T-helper 22 cell (primary cell): ENCODE measurements around the gene CCDC80.
A peak's percentile ranks its signal among the peaks of the same experiment; 100 is the strongest.

Source experiments
- DNase-seq: peaks from one replicate; pipeline ENCODE4 v3.0.0-alpha.2; 2020; ENCODE audit warnings: low read depth

The CCDC80 gene

DNA sequence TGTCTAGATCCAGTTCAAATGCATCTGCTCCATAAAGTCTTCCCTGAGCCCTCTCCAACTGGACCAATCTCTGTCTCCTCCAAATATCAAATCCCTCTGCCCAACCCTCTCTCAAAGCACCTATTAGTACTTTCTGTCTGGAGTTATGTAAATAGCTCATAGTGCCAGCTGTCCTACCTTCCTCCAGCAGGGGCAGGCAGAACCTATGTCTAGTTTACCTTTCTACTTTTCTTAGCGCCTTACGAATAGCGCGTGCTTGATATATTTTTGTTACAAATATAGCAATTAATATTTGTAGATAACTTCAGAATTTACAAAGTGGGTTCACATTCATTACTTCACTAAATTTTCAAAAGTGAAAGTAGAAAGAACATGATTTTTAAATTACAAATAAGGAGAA, 14.0 kb upstream of the CCDC80 start:
- DNase-seq, result no peak

DNA sequence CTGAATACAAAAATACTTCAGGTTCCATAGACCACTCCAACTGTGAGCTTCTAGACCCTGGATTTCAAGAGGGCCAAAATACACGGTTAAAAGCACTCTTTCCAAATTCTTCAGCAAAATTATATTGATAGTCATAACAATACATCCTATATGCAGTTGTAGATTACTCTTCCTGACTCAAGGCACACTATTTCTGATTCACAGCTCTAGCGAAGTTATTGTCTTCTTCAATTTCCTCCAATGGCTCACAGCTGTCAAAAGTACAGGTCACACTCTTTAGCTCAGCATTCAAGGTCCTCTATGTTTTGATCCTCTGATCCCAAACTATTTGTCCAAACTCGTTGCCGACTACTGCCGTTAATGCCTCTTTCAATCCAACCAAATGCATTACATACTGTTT, 13.5 kb upstream of the CCDC80 start:
- DNase-seq, result no peak

DNA sequence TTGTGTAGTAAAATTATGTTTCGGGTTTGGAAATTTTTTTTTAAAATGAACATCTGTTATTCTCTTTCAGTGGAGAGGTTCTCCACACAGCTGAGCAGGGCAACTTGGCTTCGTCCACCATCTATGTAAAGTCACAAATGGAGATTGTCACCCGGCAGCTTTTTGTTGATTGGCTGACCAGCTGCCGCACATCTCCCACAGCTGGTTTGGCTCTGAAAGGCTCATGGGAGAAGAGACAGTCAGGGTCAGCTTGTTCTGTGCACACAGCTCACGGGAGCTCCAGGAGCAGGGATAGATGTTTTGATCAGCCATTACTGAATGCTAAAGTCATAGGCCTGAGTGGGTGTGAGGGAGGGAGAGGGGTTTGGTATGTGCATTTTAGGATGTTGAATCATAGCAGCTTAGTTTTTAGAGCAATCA, 12.9 kb upstream of the CCDC80 start:
- DNase-seq, result no peak

DNA sequence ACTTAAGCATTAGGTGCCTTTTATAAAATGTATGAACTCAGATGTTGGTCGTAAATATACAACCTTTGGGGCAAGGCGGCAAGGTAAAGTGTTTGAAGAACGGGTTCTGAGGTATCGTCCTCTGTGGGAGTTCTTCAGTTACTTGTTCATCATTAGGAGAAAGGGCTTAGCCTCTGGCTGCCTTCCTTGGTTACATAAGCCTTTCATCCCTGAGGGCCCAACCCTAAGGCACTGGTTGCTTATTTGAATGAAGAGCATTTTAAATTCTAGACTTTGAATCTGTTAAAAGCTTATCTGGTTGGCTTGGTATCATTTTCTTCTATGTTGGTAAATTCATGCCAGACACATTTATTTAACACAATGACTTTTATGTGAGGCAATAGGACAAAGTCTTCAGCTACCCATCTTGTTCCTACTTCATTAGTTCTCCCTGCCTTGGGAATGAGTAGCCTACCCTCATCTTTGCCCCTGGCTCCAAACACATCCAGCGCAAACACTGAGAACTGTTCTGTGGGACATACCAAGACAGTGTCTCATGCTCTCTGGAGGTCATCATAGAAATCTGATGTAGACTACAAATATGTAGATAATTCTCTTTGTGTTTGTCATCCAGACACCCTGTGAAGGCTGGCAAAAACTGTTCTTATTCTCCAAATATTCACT, 12.4 kb upstream of the CCDC80 start:
- no peak for DNase-seq

DNA sequence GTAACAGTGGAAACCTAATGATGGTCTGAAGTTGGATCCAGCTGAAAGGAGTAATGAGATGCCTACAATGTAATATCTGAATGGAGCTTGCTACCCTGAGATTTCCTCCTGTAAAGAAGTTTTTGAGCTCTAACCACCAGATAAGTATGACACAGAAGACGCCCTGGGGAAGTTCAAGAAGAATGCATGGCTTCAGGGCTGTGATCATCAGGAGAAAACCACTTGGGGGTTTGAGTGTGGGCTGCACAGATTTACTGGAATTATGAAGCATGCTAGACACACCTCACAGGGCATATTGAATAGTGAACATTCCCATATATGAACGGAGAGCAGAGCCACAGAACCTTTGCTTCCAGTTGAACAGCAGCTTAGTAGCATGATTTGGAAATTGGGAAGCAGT, 10.6 kb upstream of the CCDC80 start:
- no peak for DNase-seq

DNA sequence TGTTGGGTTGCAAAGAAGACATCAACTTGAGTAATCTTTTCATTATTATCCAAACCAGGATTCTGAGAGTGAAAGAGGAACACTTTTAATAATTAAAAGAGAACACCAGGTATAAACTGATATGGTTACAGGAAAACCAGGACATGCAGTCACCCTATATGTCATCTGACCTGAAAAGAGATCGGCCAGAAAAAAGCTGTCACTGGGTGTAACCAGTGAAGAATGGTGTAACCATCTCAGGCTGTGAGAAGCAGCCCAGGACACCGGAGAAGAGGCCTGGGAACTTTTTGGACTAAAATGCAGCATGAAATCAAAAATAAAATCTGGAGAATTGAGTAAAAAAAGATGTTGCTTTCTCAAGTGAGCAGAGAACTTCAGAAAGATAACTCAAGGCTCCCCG, 10.1 kb upstream of the CCDC80 start:
- no peak for DNase-seq

DNA sequence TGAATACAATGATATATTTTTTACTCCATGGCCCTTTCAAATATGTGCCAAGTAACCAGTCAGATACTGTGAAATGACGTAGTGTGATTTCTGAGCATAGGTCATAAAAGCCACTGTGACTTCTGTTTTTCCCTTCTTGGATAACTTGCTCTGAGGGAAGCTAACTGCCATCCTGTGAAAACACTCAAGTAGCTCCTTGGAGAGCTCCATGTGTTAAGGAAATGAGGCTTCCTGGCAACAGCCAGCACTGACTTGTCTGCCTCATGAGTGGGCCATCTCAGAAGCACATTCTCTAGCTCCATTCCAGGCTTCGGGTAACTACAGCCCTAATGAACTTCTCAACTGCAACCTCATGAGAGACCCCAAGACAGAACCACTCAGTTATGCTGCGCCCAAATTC, 9.5 kb upstream of the CCDC80 start:
- DNase-seq, result no peak

DNA sequence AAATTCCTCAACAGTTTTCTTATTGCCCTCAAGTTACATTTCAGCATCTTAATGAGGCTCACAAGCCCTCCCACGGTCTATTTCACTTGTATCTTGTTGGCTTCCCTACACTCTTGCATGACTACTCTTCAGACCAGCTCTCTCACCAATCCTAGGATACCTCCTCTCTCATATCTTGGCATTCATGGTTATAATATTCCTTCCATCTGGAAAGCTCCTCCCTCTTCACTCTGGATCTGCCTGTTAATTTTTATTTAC, 8.5 kb upstream of the CCDC80 start:
- no peak for DNase-seq

DNA sequence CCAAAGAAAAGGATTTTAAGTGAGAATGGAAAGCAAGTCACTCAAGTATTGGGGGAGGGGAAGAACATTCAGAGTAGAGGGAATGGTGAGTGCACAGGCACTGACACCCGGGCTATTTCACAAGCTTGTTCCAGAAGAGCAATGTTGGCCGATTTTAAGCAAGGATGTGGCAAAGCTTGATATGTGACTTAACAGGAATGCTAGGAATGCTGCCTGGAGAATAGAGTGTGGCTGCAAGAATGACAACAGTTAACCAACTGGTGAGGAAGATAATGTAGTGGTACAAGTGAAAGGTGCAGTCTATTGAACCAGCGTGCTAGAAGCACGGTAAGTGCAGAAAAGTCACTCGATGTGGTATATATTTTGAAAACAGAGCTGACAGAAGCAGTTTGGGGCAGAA, 6.2 kb upstream of the CCDC80 start:
- no peak for DNase-seq

DNA sequence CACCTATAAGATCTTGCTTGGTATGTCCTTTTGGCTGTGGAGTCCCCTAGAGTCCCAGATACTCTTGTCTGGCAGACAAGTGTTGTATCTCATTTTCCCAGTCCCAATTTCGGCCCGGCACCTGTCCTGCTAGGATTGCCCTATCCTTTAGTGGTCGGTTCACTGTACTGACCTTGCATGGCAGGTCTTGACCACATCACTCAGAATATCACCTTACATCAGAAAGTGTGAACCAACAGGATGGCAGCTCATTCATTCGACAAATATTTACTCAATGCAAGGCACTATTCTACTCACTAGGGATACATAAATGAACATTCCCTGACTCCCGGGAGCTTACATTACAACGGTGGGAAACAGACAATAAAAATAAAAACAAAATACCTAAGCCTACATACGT, 5.7 kb upstream of the CCDC80 start:
- DNase-seq, result no peak

DNA sequence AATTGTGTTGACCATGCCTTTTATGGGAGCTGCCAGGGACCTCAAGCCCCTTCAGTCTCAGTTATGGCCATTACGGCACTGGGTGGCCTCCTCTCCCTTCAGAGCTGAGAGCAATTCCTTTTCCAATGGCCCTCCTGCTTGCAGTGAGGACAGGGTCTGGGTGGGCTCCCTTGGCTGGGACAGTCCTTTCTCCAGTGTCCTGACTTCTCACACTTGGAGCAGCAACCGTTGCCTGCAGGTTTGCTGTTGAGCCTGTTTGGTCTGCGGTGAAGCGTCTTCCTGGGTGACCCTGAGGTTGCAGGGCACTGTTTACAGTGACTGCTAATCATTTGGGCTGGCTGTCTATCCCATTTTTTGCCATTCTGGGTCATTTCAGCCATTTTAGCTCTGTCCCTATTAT, 3.5 kb upstream of the CCDC80 start:
- no peak for DNase-seq

DNA sequence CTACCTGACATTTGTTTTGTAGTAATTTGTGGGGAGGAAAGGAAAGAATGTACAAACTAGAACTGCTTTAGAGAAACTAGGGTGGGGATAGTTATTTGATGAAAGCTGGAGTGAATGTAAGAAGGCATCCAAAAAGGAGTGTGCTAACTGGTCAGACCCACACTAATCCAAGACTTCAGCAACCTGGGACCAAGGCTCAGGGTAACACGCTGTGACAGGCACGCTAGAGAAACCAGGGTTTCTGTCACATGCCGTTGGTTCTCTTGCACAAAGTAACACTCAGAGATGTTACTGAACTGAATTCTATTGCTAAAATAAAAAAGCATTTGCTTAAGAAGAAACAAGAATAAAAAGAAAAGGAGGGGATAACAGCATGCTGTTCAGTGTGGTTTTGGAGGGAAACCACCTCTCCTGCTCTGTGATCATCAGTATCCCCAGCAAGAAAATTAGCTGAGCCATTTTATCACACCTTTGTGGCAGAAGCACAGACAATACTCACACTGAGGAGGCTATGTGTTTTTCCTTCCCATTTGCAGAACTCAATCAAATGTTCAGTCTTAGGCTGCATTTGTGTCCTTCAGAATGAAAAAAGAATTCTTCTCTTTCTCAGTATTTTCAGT, 2.8 kb upstream of the CCDC80 start:
- no peak for DNase-seq

DNA sequence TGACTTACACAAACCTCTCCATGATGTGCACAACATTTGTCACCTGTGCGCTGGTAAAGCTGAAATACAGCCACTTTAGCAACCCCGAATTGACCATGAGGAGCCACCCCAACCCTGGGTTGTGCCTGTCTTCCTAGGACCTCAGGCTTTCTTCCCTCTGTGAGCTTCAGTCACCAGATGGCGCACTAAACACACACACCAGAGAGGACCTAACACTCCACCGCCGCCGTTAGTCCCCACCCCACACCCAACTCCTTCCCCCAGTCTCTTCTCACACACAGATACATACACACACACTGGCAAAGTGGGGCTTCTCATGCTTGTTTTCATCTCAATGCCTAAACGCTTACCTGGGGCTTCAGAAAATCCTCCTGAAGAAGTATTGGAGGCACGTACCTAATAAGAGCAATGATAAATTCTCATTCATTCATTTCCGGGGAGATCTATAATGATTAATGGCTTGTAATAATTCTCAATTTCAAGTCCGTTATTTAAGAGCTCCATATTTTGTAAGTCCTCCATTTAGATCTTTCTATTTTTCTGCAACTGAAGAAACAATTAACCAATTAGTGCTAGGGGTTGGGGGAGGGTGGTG, 2.1 kb upstream of the CCDC80 start:
- peak; percentile 59 for DNase-seq

DNA sequence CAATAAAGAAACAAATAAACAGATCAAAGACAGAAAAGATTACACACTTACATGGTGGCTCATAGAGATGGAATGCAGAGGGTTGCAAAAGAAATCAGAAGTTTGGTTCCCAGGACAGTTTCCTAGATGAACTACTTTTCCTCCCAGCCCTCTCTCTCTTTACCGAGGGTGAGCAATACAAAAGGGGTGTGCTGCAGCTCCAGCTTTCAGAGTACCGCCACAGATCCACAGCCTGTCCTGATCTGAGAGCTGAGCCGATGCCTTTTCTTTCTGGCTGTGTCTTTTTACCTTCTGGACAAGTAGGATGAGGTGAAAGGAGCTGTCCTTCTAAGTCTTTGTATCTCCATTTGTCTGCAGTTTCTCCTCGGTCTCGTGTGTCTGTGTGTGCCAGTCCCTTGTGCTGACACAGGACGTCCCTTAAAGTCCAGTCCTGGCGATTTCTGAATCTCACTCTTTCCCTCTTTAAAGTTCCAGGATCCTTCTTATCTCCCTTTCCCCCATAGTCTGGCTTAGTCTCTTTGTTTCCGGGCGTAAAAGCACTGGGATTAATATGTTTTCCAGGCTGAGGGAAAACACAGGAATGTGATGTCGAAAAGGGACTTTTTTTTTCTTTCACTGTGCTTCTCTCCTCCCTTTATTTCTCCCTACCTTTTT, 540 bp downstream of the CCDC80 start:
- DNase-seq, result no peak

DNA sequence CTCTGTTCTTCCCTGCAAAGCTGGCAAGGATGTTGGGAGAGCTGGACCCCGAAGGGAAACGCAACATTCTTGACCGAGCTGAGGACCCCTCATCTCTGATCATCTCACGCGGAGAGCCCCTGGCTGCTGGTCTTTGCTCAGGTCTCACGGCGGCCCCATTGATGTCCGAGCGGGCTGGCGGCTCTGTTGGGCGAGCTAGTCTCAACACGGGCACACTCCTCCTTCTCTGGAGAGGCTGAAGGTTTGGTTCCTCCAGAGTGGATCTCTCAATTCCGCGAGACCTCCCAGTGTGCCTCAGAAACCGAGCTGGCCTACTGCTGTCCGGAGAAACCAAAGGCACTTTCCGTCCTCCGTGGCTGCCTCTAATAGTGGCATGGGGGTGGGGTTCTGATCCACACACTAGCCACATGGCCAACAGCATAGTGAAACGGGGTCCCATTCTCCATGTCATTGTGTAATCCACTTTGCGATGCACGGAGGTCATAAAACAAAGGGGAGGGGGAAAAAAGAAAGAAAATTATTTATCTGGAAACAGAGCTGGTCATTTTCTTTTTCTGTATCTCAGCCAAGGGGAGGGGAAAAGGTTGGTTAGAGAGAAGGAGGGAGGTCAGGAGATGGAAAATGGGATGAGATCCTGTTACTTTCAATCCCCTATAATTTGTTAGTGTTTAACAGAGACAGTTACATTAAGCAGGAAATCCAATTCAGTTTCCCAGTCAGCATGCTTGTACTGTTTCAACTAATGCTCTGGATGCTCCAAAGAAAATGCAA, 1.3 kb downstream of the CCDC80 start:
- no peak for DNase-seq

DNA sequence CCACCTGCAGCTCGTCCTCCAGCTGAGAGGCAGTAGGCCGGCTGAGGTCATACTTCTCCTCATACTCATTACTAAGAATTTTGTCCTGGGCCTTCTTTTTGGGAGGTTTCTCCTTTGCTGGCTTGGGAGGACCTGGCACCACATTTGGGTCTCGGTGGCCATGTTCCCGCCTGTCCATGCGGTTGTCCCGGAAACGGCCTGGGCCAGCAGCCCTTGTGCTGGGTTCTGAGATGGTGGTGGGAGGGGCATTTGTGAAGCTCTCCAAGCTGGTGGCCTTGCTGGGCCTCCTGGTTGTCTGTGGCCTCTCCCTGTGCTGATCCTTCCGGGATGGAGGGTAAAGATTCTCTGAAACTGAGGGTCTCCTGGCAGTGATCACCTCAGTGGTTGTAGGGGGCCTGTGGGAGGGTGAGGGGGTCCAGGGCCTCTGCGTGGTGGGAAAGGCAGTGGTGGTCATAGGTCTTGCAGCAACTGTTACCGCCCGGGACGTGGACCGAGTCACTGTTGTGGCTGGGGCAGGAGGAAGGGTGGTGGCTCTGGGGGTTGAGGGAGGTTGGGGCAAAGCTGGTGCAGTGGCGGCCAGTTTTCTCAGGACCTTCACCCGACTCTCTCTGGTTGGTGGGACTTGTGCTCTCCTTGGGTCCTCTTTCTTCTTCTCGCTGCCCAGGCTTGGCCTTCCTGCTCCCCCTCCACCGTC, 2.5 kb downstream of the CCDC80 start:
- no peak for DNase-seq

DNA sequence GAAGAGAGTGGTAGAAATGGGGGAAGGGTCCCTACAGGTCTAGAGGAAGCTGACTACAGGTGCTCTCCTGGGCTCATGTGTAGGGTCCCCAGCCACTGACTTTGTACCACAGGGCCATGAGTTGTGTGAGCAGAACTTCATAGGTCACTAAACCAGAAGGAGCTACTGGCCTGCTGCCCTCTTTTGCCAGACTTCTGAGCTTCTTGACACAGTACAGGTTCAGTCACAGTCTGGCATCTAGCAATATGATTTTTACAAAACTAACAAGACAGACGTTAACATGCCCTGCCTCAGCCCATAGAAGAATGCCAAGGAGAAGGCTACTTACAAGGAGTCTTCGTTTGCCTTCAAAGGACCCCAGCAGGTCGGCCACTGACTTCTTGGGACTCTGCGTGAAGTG, 3.2 kb downstream of the CCDC80 start:
- no peak for DNase-seq

DNA sequence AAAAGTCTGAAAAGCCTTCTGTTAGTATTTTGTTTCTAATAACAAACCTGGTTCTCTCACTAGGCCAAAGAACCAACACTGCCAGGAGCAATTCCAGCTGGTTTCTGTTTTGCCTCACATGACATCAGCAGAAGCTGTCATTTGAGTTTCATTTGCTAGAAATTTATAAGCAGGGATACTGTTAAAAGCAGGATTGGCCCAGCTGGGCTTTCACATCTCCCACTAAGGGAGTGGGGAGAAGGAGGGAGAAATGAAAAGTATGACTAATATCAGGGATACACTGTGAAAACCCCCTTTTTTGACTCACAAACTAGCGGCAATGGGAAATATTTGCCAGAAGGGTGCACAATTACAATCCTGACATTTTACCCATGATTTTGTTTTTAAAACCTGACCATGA, 5.3 kb downstream of the CCDC80 start:
- no peak for DNase-seq

DNA sequence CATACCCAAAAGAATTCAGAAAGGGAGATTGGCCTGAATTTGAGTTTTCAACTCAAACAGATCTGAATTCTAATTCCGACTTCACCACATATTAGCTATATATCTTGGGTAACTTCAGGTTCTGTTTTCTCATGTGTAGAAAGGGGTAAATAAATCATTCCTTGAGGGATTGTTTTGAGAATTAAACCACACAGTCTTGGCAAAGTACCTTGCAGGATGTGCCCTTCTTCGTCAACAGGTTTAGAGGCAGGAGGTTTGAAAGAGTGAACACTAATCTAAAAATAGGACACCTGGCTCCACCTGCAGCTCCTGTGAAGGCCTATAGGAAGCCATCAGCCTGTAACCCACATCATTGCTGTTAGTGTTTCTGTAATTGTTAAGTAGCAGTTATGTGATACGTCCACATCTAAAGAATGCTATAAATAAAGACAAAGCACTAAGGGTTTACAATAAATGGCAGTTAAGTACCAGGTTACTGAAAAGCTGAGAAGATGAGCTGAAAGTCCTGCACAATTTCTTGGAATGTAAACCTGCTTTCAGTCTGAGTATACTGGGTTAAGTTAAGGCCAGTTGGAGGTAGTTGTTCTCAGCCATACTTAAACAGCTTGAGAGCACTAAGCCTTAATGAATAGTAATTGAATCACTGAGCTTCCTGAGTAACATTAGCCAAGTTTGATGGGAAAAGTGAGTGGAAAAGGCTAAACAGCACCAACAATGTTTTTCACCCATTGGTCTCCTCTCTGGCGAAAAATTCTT, 6.0 kb downstream of the CCDC80 start:
- DNase-seq, result no peak

DNA sequence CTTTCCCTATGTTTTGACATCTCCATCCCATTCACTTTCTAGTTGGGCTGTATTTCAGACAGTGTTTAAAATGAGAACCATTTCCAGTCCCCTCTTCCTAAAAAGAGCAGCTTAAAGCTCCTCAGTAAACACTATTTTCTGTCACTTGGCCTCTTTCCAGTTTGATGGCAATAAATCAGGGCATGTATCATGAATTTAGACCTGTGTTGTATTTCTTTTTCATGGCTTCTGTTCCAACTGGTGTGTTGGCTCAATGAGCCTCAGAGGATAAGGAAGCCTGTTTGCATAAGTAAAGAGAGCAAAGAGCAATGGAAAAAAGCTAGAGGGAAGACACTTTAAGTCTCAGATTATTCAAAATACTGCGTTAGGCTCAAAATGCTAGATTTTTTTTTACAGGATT, 7.2 kb downstream of the CCDC80 start:
- no peak for DNase-seq

DNA sequence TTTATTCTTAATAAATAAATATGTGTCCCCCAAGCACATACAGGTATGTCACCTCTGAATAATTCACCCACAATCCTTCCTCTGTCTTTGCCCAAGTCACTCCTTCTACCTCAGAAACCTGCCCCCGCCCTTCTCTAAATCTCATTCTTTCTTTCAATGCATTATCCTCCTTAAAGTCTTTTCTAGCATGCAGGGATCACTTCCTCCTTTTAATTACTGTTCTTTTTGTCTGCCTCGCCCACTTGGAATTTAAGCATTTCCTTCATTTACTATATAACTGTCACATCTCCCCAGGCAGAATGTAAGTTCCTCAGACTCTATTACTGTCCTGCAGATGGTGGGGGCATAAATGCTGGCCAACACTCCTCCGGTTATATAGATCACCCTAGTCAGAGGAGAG, 7.8 kb downstream of the CCDC80 start:
- DNase-seq, result no peak

DNA sequence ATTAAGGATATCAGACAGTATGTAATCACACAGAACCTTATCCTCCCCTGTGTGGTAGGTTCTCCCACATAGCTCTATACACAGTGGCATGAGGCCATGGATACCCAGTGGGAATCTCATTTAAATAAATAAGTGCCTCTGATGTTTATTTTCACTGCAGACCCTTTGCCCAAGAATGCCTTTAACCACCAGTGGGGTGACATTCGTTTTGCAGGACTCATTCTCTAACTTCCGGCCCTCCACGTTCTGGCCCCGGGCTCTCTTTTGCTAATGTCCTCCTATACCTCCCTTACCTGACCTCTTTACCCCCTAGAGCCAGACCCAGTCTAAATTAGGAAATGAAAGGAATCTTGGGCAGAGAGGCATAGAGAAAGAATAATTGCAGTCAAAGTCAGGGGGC, 8.3 kb downstream of the CCDC80 start:
- no peak for DNase-seq
